Calu3 (cell line): ENCODE results near the gene H6PD. TPM values are rescaled to one million over a fixed set of nuclear protein-coding genes. Genes with fewer than 3 reads are reported as not detected.

Experiments used
- BruUV-seq: library from RNA; stranded (reverse); fragments of 400-500 nt; replicated peaks from 2 replicates; lab custom pipeline; 2021; lab: Mats Ljungman, UMichigan
- CTCF ChIA-PET: fragments of 300-600 bp; sonication (Branson Sonifier 250); formaldehyde crosslinking; loops from one replicate; lab custom pipeline; 2022; ENCODE audit warnings: antibody characterized with exemption; lab: Charles Lee
- DNase-seq: peaks from one replicate; pipeline ENCODE4 v3.0.0; 2022
- H3K27ac Mint-ChIP-seq: one replicate; pipeline ENCODE4 v1.8.0; 2022; ENCODE audit warnings: mixed read lengths; ENCODE audit not compliant: unreplicated experiment
- H3K27me3 Mint-ChIP-seq: one replicate; pipeline ENCODE4 v1.8.0; 2022; ENCODE audit warnings: mixed read lengths; ENCODE audit not compliant: unreplicated experiment
- H3K36me3 Mint-ChIP-seq: one replicate; pipeline ENCODE4 v1.8.0; 2022; ENCODE audit warnings: mild to moderate bottlenecking, moderate library complexity, mixed read lengths; ENCODE audit not compliant: insufficient read depth, unreplicated experiment
- H3K4me1 Mint-ChIP-seq: one replicate; pipeline ENCODE4 v1.8.0; 2022; ENCODE audit warnings: mild to moderate bottlenecking, low read depth, mixed read lengths; ENCODE audit not compliant: unreplicated experiment
- H3K4me3 Mint-ChIP-seq: one replicate; pipeline ENCODE4 v1.8.0; 2022; ENCODE audit warnings: mild to moderate bottlenecking, low read depth, moderate library complexity, mixed read lengths; ENCODE audit not compliant: unreplicated experiment
- H3K9me3 Mint-ChIP-seq: one replicate; pipeline ENCODE4 v1.8.0; 2022; ENCODE audit warnings: low read depth, mixed read lengths; ENCODE audit not compliant: unreplicated experiment
- CTCF ChIP-seq: fragments of 200-600 bp; IDR thresholded peaks from one replicate; pipeline ENCODE4 v1.8.0; 2022; ENCODE audit warnings: antibody characterized with exemption; ENCODE audit not compliant: unreplicated experiment
- intact Hi-C: fragments of 100-400 bp; cut with micrococcal nuclease; formaldehyde crosslinking; loops from one replicate; pipeline ENCODE4 v1.10.0; 2022; ENCODE audit not compliant: unreplicated experiment
- total RNA-seq: library from RNA; stranded (reverse); gene quantifications from 2 replicates; pipeline ENCODE4 v1.2.3, GENCODE V29; 2022

H6PD gene
- total RNA-seq, 1 experiment from 2014 or later: 18.0 TPM

DNA sequence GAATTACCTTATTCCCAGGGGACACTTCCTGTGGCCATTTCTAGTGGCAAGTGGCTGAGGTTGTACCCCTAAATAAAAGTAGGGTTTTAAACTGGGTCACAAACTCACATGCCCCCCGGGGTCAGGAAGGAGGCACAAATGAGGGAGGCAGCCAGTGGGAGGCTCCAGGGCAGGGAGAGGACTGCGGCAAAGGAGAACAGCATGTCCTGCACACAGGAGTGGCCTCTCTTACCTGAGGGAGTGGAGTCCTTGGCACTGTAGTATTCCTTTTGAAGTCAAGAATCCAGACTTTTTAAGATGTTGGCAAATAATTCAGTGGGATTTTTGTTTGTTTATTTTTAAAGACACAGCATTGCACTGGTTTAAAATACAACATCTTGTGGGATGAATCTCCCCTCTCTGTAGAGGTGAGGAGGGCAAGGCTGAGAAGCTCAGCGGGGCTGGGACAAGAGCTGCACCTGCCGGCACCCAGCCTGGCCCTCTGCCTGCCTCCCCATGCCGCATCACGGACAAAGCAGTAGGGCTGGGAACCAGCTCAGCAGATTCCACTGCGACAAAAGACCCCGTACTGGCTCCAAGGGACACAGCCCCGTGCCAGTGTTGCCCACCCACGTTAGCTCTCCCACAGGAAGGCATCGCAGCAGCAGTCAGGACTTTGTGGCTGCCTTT, 80.3 kb downstream of the H6PD start:
- Mint-ChIP-seq H3K27ac (no peak overlapping the region), H3K27me3 (no peaks in the 10 kb centered on the region), H3K36me3 (no peaks in the 10 kb centered on the region), H3K4me1 (no peaks in the 10 kb centered on the region), H3K9me3 (no peaks in the 10 kb centered on the region), H3K4me3 (no peak overlapping the region)
- TF ChIP-seq CTCF: no peak
- no peak for DNase-seq
- no TSS peak for BruUV-seq
- CTCF ChIA-PET: no interaction called here
- intact Hi-C loops: no loop called here

DNA sequence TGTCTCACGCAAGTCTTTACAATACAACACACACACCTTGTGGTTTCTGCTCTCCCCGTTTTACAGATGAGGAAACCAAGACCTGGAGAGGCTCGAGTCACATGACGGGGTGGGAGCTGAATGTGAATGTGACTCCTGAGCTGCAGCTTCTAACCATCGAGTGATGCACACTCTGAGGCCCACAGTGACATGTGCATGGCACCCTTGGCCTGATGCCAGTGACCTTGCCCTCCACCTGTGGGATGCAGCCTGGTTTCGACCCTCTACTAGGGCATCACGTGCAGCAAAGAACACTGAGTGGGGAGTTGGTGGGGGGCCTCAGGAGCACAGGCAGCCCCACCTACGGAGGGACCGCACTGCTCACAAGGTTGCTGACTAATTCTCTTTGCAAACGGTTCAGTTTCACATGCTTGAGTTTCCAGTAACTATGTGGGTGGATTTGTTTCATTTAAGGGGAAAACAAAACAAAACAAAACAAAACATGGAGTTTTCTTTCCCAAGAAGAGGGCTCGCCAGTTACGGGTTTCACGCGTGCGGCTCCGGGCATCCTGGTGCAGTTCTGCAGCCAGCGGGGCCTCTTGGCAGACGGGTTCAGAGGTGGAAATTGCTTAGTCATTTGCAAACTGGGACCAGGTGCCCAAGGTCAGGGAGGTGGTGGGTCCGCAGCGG, 81.0 kb downstream of the H6PD start:
- Mint-ChIP-seq H3K27ac (no peak overlapping the region), H3K27me3 (no peaks in the 10 kb centered on the region), H3K9me3 (no peaks in the 10 kb centered on the region), H3K4me3 (no peak overlapping the region), H3K4me1 (no peaks in the 10 kb centered on the region), H3K36me3 (no peaks in the 10 kb centered on the region)
- no TSS peak for BruUV-seq
- TF ChIP-seq CTCF: no peak
- intact Hi-C loops: no loop called here
- DNase-seq: no peak
- CTCF ChIA-PET: no interaction called here

- BruUV-seq: no TSS peak
- no peaks in the 10 kb centered on the region for H3K9me3 Mint-ChIP-seq
- H3K36me3 Mint-ChIP-seq: no peaks in the 10 kb centered on the region
- no peaks in the 10 kb centered on the region for H3K27me3 Mint-ChIP-seq
- no peak overlapping the region for H3K27ac Mint-ChIP-seq
- CTCF ChIA-PET: no interaction called here
- DNase-seq: no peak
- TF ChIP-seq CTCF: no peak
- intact Hi-C loops: no loop called here
- H3K4me1 Mint-ChIP-seq: no peaks in the 10 kb centered on the region
- H3K4me3 Mint-ChIP-seq: no peak overlapping the region
These were observed 81.5 kb downstream of the H6PD start for GRCh38 chr1:9316080-9316444.

DNA sequence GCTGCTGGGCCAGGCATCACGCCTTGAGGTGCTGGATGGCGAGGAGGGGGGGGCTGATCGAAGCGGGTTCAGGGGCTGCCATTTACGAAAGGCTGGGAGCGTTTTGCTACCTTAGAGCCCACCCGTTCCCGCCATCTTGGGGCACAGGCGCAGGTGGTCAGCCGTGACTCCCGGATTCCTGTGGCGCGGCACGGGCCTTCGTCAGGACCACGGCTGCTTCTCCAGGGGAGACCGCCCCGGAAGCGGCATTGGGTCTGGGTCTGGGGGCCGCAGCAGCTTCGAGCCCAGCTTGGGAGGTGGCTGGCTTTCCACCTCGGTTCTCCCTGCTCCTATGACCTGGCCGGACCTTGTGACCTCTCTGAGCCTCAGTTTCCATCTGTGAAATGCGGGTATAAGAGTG, 81.9 kb downstream of the H6PD start:
- Mint-ChIP-seq H3K27ac (no peak overlapping the region), H3K36me3 (no peaks in the 10 kb centered on the region), H3K4me1 (no peaks in the 10 kb centered on the region), H3K9me3 (no peaks in the 10 kb centered on the region), H3K27me3 (no peaks in the 10 kb centered on the region), H3K4me3 (no peak overlapping the region)
- intact Hi-C loops: no loop called here
- no peak for TF ChIP-seq CTCF
- no TSS peak for BruUV-seq
- CTCF ChIA-PET: no interaction called here
- no peak for DNase-seq
